SK-N-SH treated with all-trans-retinoic acid at 6 μM for 48 hours (cell line): ENCODE data around the gene RHOT2.

Experiments
- ARNTL ChIP-seq: fragments of 450-650 bp; formaldehyde crosslinking; IDR thresholded peaks from 2 replicates; pipeline ENCODE4 v1.5.0; 2020; ENCODE audit warnings: low read depth, mild to moderate bottlenecking, moderate library complexity, borderline replicate concordance
- BACH2 ChIP-seq: fragments of 250-450 bp; sonication (Bioruptor Pico); IDR thresholded peaks from 2 replicates; pipeline ENCODE4 v1.9.0; 2021; ENCODE audit warnings: mild to moderate bottlenecking, borderline replicate concordance
- CREB5 ChIP-seq: fragments of 250-450 bp; sonication (Bioruptor Pico); IDR thresholded peaks from 2 replicates; pipeline ENCODE4 v1.5.1; 2020; ENCODE audit warnings: low read depth, mild to moderate bottlenecking, moderate library complexity
- ESRRG ChIP-seq: fragments of 250-450 bp; sonication (Bioruptor Pico); IDR thresholded peaks from 2 replicates; pipeline ENCODE4 v1.6.1; 2021; ENCODE audit warnings: mild to moderate bottlenecking
- ISL1 ChIP-seq: fragments of 250-450 bp; sonication (Bioruptor Pico); IDR thresholded peaks from 2 replicates; pipeline ENCODE4 v2.1.2; 2022; ENCODE audit warnings: mild to moderate bottlenecking, moderate library complexity
- PATZ1 ChIP-seq: fragments of 250-450 bp; sonication (Bioruptor Pico); IDR thresholded peaks from 2 replicates; pipeline ENCODE4 v1.8.0; 2020; ENCODE audit warnings: mild to moderate bottlenecking, moderate library complexity, borderline replicate concordance
- PPARA ChIP-seq: fragments of 250-450 bp; sonication (Bioruptor Pico); IDR thresholded peaks from 2 replicates; pipeline ENCODE4 v1.5.0; 2020; ENCODE audit warnings: mild to moderate bottlenecking, borderline replicate concordance
- RARB ChIP-seq: fragments of 250-450 bp; sonication (Bioruptor Pico); IDR thresholded peaks from 2 replicates; pipeline ENCODE4 v1.8.0; 2021; ENCODE audit warnings: mild to moderate bottlenecking, moderate library complexity
- TCF4 ChIP-seq: fragments of 250-450 bp; sonication (Bioruptor Pico); IDR thresholded peaks from 2 replicates; pipeline ENCODE4 v1.8.0; 2021; ENCODE audit warnings: mild to moderate bottlenecking, moderate library complexity, borderline replicate concordance
- TOX ChIP-seq: fragments of 250-450 bp; sonication (Bioruptor Pico); IDR thresholded peaks from 2 replicates; pipeline ENCODE4 v1.8.0; 2021; ENCODE audit warnings: mild to moderate bottlenecking, moderate library complexity, borderline replicate concordance
- TSHZ2 ChIP-seq: fragments of 250-450 bp; sonication (Bioruptor Pico); IDR thresholded peaks from 2 replicates; pipeline ENCODE4 v1.5.0; 2020; ENCODE audit warnings: mild to moderate bottlenecking, moderate library complexity
- ZFP3 ChIP-seq: fragments of 250-450 bp; sonication (Bioruptor Pico); IDR thresholded peaks from 2 replicates; pipeline ENCODE4 v1.5.0; 2020; ENCODE audit warnings: mild to moderate bottlenecking, moderate library complexity
- ZFP30 ChIP-seq: fragments of 450-650 bp; formaldehyde crosslinking; IDR thresholded peaks from 2 replicates; pipeline ENCODE4 v1.5.0; 2022; ENCODE audit warnings: mild to moderate bottlenecking, moderate library complexity
- ZNF70 ChIP-seq: fragments of 450-650 bp; formaldehyde crosslinking; IDR thresholded peaks from 2 replicates; pipeline ENCODE4 v1.5.0; 2020; ENCODE audit warnings: mild to moderate bottlenecking, moderate library complexity

GRCh38 chr16:676565-676902 is 8.6 kb downstream of the RHOT2 start:
- no peak for TF ChIP-seq ESRRG
- no peak for TF ChIP-seq ZFP30 (CRISPR knock-in tag)
- TF ChIP-seq TCF4 = no peak
- no peak for TF ChIP-seq CREB5 (CRISPR knock-in tag)
- TF ChIP-seq PATZ1 (CRISPR knock-in tag) = no peak
- no peak for TF ChIP-seq BACH2
- TF ChIP-seq RARB = no peak
- TF ChIP-seq TSHZ2 = no peak
- TF ChIP-seq PPARA (CRISPR knock-in tag) = no peak
- no peak for TF ChIP-seq ZFP3 (CRISPR knock-in tag)
- no peak for TF ChIP-seq ARNTL (CRISPR knock-in tag)
- TF ChIP-seq TOX (CRISPR knock-in tag) = no peak
- TF ChIP-seq ZNF70 (CRISPR knock-in tag) = no peak
- no peak for TF ChIP-seq ISL1 (CRISPR knock-in tag)
